ENCODE data around the gene CDKAL1.

GRCh38 chr6:21132446-21132845 lies 598.2 kb downstream of the CDKAL1 start:
- TF ChIP-seq CTCF (conservative IDR thresholded peaks at IDR 0.05; ENCODE audit: low read length) = no peak
- TF ChIP-seq EZH2phosphoT487 (IDR thresholded peaks at IDR 0.05; ENCODE audit: borderline replicate concordance) = no peak
